H1 (cell line): ENCODE measurements around the gene RTKN2. TPM values are rescaled to one million over a fixed set of nuclear protein-coding genes. Genes with fewer than 3 reads are reported as not detected.

ENCODE experiments used
- CTCF ChIA-PET: fragments of 300-600 bp; sonication (Branson Sonifier 250); formaldehyde crosslinking; loops from one replicate; lab custom pipeline; 2021; ENCODE audit not compliant: partially characterized antibody; lab: Charles Lee
- POLR2A ChIA-PET: fragments of 300-600 bp; sonication (Branson Sonifier 250); formaldehyde crosslinking; loops from one replicate; lab custom pipeline; 2021; ENCODE audit warnings: inconsistent platforms; ENCODE audit not compliant: partially characterized antibody; lab: Charles Lee
- DNase-seq, 2 experiments: peaks; one replicate each; pipeline versions ENCODE4 v3.0.0 to v3.0.0-alpha.2; 2010 to 2022; ENCODE audit warnings: low spot score in 2 of 2, low read depth in 1 of 2, mixed read lengths in 1 of 2
- FAIRE-seq: peaks from 2 replicates; lab custom pipeline; 2011; peaks lifted over from hg19 to GRCh38; lab: Jason Lieb, UNC
- H2AFZ ChIP-seq: 2 replicates; pipeline ENCODE4 v1.8.1; 2012; ENCODE audit warnings: low read length, inconsistent platforms
- H2AK5ac ChIP-seq: 2 replicates; pipeline ENCODE4 v1.6.1; 2013; ENCODE audit warnings: low read depth, low read length
- H2BK120ac ChIP-seq: replicated peaks from 2 replicates; pipeline ENCODE3; 2013; ENCODE audit warnings: low read depth, low read length, inconsistent platforms
- H2BK12ac ChIP-seq: 2 replicates; pipeline ENCODE4 v1.6.1; 2013; ENCODE audit warnings: low read depth, low read length
- H2BK15ac ChIP-seq: 2 replicates; pipeline ENCODE4 v1.6.1; 2013; ENCODE audit warnings: low read length
- H2BK20ac ChIP-seq: 2 replicates; pipeline ENCODE4 v1.6.1; 2013; ENCODE audit warnings: low read length
- H2BK5ac ChIP-seq: 2 replicates; pipeline ENCODE4 v1.6.1; 2013; ENCODE audit warnings: low read depth, low read length
- H3K14ac ChIP-seq: 2 replicates; pipeline ENCODE4 v1.6.1; 2013; ENCODE audit warnings: inconsistent platforms; ENCODE audit not compliant: insufficient read length
- H3K18ac ChIP-seq: 2 replicates; pipeline ENCODE4 v1.6.1; 2013; ENCODE audit warnings: low read length; ENCODE audit errors: extremely low read depth
- H3K23ac ChIP-seq: 2 replicates; pipeline ENCODE4 v1.6.1; 2013; ENCODE audit warnings: inconsistent platforms; ENCODE audit not compliant: insufficient read length
- H3K23me2 ChIP-seq: 2 replicates; pipeline ENCODE4 v1.6.1; 2013; ENCODE audit warnings: low read depth, low read length
- H3K27ac ChIP-seq: 2 replicates; pipeline ENCODE4 v1.6.1; 2011; ENCODE audit warnings: low read depth, low read length, inconsistent platforms
- H3K27me3 ChIP-seq, 4 experiments: replicated peaks in 1 of 4; 1 replicate in 1 of 4; 2 replicates in 3 of 4; pipeline versions ENCODE4 v1.6.1 to v1.8.1; 2011 to 2013; ENCODE audit warnings: low read length in 3 of 4, mild to moderate bottlenecking in 3 of 4, inconsistent platforms in 2 of 4, mixed read lengths in 2 of 4, moderate library complexity in 1 of 4; ENCODE audit not compliant: control insufficient read depth in 3 of 4, insufficient read depth in 3 of 4; ENCODE audit errors: extremely low read depth in 1 of 4
- H3K36me3 ChIP-seq, 4 experiments: 2 replicates each; pipeline versions ENCODE4 v1.6.1 to v1.8.1; 2011 to 2013; ENCODE audit warnings: mild to moderate bottlenecking in 4 of 4, low read length in 3 of 4, moderate library complexity in 2 of 4, control low read depth in 1 of 4, inconsistent platforms in 1 of 4; ENCODE audit not compliant: insufficient read depth in 4 of 4, control insufficient read depth in 2 of 4
- H3K4ac ChIP-seq: replicated peaks from 2 replicates; pipeline ENCODE3; 2013; ENCODE audit warnings: low read length, low read depth, mixed read lengths, inconsistent platforms; ENCODE audit not compliant: insufficient read length
- H3K4me1 ChIP-seq, 4 experiments: replicated peaks in 1 of 4; 1 replicate in 1 of 4; 2 replicates in 3 of 4; pipeline versions ENCODE4 v1.6.1 to v1.8.1; 2011 to 2013; ENCODE audit warnings: low read length in 3 of 4, inconsistent platforms in 2 of 4, mixed read lengths in 1 of 4; ENCODE audit not compliant: insufficient read depth in 4 of 4, control insufficient read depth in 3 of 4
- H3K4me2 ChIP-seq, 2 experiments: 2 replicates each; pipeline versions ENCODE4 v1.6.1 to v1.8.1; 2011 to 2013; ENCODE audit warnings: low read depth in 2 of 2, low read length in 2 of 2, control low read depth in 1 of 2, inconsistent platforms in 1 of 2, mild to moderate bottlenecking in 1 of 2; ENCODE audit not compliant: insufficient read depth in 1 of 2
- H3K4me3 ChIP-seq, 4 experiments: fragments of 200-600, 300-600 bp in 1 of 4; sonication (generic), shearing (Covaris generic), sonication (Bioruptor Twin) in 1 of 4; 2 replicates each; pipeline versions ENCODE4 v1.5.1 to v1.8.1; 2011 to 2016; ENCODE audit warnings: low read length in 4 of 4, low read depth in 3 of 4, control low read depth in 2 of 4, inconsistent platforms in 2 of 4, mild to moderate bottlenecking in 2 of 4, mixed read lengths in 1 of 4, moderate library complexity in 1 of 4; ENCODE audit not compliant: insufficient read depth in 2 of 4; ENCODE audit errors: extremely low read depth in 1 of 4
- H3K56ac ChIP-seq: replicated peaks from 2 replicates; pipeline ENCODE3; 2013; ENCODE audit warnings: low read depth, mild to moderate bottlenecking, mixed read lengths, low read length, inconsistent platforms; ENCODE audit not compliant: insufficient read length
- H3K79me1 ChIP-seq: 2 replicates; pipeline ENCODE4 v1.6.1; 2013; ENCODE audit warnings: low read depth, low read length, control low read depth
- H3K79me2 ChIP-seq, 2 experiments: 2 replicates each; pipeline versions ENCODE4 v1.6.1 to v1.8.1; 2012 to 2013; ENCODE audit warnings: low read length in 2 of 2, mild to moderate bottlenecking in 2 of 2, inconsistent platforms in 1 of 2; ENCODE audit not compliant: insufficient read depth in 2 of 2, control insufficient read depth in 1 of 2
- H3K9ac ChIP-seq, 4 experiments: replicated peaks in 1 of 4; 1 replicate in 1 of 4; 2 replicates in 3 of 4; pipeline versions ENCODE4 v1.6.1 to v1.8.1; 2011 to 2013; ENCODE audit warnings: low read depth in 3 of 4, low read length in 3 of 4, control low read depth in 2 of 4, mild to moderate bottlenecking in 2 of 4, moderate library complexity in 2 of 4, inconsistent platforms in 1 of 4; ENCODE audit errors: extremely low read depth in 1 of 4
- H3K9me3 ChIP-seq, 2 experiments: 2 replicates each; pipeline versions ENCODE4 v1.6.1 to v1.8.1; 2012 to 2013; ENCODE audit warnings: mild to moderate bottlenecking in 2 of 2, moderate library complexity in 2 of 2, control low read depth in 1 of 2, inconsistent platforms in 1 of 2, low read depth in 1 of 2, low read length in 1 of 2, mixed read lengths in 1 of 2; ENCODE audit not compliant: insufficient read depth in 2 of 2
- H4K20me1 ChIP-seq, 2 experiments: replicated peaks in 1 of 2; 2 replicates each; pipeline versions ENCODE3 to v1.8.1; 2011 to 2013; ENCODE audit warnings: inconsistent platforms in 2 of 2, low read length in 2 of 2, mild to moderate bottlenecking in 1 of 2; ENCODE audit not compliant: insufficient read depth in 2 of 2, control insufficient read depth in 1 of 2
- H4K5ac ChIP-seq: 2 replicates; pipeline ENCODE4 v1.6.1; 2013; ENCODE audit warnings: low read length, low read depth, mixed read lengths, inconsistent platforms; ENCODE audit not compliant: insufficient read length
- H4K8ac ChIP-seq: 2 replicates; pipeline ENCODE4 v1.8.0; 2013; ENCODE audit warnings: mild to moderate bottlenecking, moderate library complexity, low read length, inconsistent platforms; ENCODE audit not compliant: insufficient read depth; ENCODE audit errors: extremely low read depth
- H4K91ac ChIP-seq: replicated peaks from 2 replicates; pipeline ENCODE3; 2013; ENCODE audit warnings: low read length, mixed read lengths, inconsistent platforms; ENCODE audit not compliant: insufficient read length
- CHD1 ChIP-seq: IDR thresholded peaks from 2 replicates; pipeline ENCODE4 v1.6.1; 2012; ENCODE audit warnings: low read depth, low read length, improper control_type of control experiment
- JUN ChIP-seq: IDR thresholded peaks from 2 replicates; pipeline ENCODE4 v1.6.1; 2011; ENCODE audit warnings: low read depth, mild to moderate bottlenecking, improper control_type of control experiment, low read length
- KDM1A ChIP-seq: fragments of 200-600, 300-600 bp; sonication (generic); IDR thresholded peaks from 2 replicates; pipeline ENCODE4 v1.7.1; 2016; ENCODE audit warnings: mild to moderate bottlenecking, low read length, borderline replicate concordance
- POLR2A ChIP-seq, 2 experiments: IDR thresholded peaks; 1 replicate in 1 of 2; 2 replicates in 1 of 2; pipeline ENCODE4 v1.6.1; 2011; ENCODE audit warnings: low read depth in 2 of 2, low read length in 2 of 2, mild to moderate bottlenecking in 2 of 2; ENCODE audit errors: control extremely low read depth in 1 of 2
- POLR2AphosphoS5 ChIP-seq: IDR thresholded peaks from 2 replicates; pipeline ENCODE4 v1.6.1; 2011; ENCODE audit warnings: low read depth, low read length
- RXRA ChIP-seq: IDR thresholded peaks from 2 replicates; pipeline ENCODE4 v1.6.1; 2011; ENCODE audit warnings: low read depth, mild to moderate bottlenecking, low read length, moderate library complexity; ENCODE audit not compliant: insufficient read depth
- TEAD4 ChIP-seq: IDR thresholded peaks from 2 replicates; pipeline ENCODE4 v1.6.1; 2012; ENCODE audit warnings: low read depth, low read length, inconsistent platforms, mixed read lengths
- ZNF274 ChIP-seq: IDR thresholded peaks from 2 replicates; pipeline ENCODE4 v1.7.0; 2012; ENCODE audit warnings: low read length, borderline replicate concordance; ENCODE audit errors: extremely low read depth
- WGBS, 2 experiments: shearing (Covaris generic) in 1 of 2; methylation state at CpG; one replicate each; pipeline versions ENCODE4 v1.1.6 to v1.1.7; 2013 to 2015; ENCODE audit warnings: low lambda C conversion rate in 2 of 2, mixed read lengths in 2 of 2, inconsistent platforms in 1 of 2, low coverage in 1 of 2, missing lambda C conversion rate in 1 of 2; ENCODE audit not compliant: insufficient replicate concordance in 2 of 2, insufficient coverage in 1 of 2, insufficient read length in 1 of 2; ENCODE audit errors: extremely low coverage in 1 of 2, missing lambda C conversion rate in 1 of 2; 5-methylcytosine and 5-hydroxymethylcytosine counted together
- polyA plus RNA-seq, 7 experiments: library from polyadenylated mRNA; depleted of rRNA in 3 of 7; stranded (reverse) in 5 of 7; unstranded in 2 of 7; fragments of >200 nt in 5 of 7; fragments of 200-250 nt in 2 of 7; gene quantifications; 1 replicate in 5 of 7; 2 replicates in 1 of 7; 4 replicates in 1 of 7; pipeline versions ENCODE4 v1.2.1 to v1.2.3, GENCODE V29; 2011 to 2013; ENCODE audit warnings: missing spikeins in 2 of 7, mixed read lengths in 2 of 7
- total RNA-seq: library from RNA; stranded (reverse); fragmentation: NEBNext Ultra II Directional; extraction: Animal tissue kit (Norgen Biotek cat#: 25700); gene quantifications from 2 replicates; pipeline ENCODE4 v1.2.1, GENCODE V29; 2021
- TF ChIP-seq, protein P1 (sequence below): IDR thresholded peaks from 2 replicates; pipeline ENCODE4 v1.6.1; 2011; ENCODE audit warnings: low read depth, mild to moderate bottlenecking, low read length; ENCODE audit not compliant: insufficient read depth
- TF ChIP-seq, protein P2 (sequence below): IDR thresholded peaks from 2 replicates; pipeline ENCODE4 v1.6.1; 2012; ENCODE audit warnings: inconsistent platforms

RTKN2 gene
- total and polyA plus RNA-seq, 2 of the 8 experiments (the other 6 are each of a cell fraction or from before 2014, with no cell fraction given): 5.1 to 24.6 TPM

DNA sequence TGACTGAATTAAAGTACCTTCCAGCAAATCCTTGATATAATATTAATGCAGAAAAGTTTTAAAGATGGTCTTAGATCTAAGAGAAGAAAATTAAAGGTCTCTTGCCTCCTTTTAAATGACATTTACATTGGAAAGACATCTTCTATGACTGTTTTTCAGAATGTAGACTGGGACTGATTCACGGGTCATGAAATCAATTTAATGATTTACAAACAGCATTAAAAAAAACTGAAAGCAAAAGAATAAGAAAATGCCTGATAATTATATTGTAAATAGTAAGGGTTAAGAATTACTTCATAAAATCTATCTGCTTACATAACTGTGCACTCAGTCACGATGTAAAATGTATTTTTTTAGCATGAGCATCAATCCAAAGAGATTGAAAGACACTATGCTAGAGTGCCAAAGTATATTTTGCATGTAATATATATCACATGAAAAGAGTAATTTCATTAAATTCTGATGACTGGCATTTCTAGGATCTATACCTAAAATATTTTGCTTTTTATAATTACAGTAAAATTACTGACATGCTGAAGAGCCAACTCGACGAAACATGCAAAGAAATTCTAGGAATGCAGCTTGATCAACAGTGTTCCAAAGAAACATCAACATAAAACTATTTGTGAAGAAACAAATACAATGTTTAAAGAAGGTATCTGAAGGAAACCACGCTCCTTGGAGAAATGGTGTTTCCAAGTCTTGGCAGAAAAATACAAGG is 35.1 kb downstream of the RTKN2 start:
- WGBS, 2 experiments: 90% methylated on average over 5 of the region's 5 CpGs; no CpG with 5 or more reads in 1 of the 2 experiments
- no peak for FAIRE-seq
- Histone ChIP-seq H4K8ac (no peak overlapping the region), H3K23ac (no peak overlapping the region), H3K56ac (no peak overlapping the region), H3K79me2 (no peaks in the 10 kb centered on the region), H2AK5ac (no peak overlapping the region), H2BK120ac (no peak overlapping the region), H2BK12ac (no peak overlapping the region), H4K5ac (no peak overlapping the region), H3K4ac (no peak overlapping the region), H3K27me3 (no peaks in the 10 kb centered on the region), H3K4me2 (no peak overlapping the region), H2BK5ac (no peak overlapping the region), H2BK20ac (no peak overlapping the region), H3K9ac (no peak overlapping the region), H3K4me3 (no peak overlapping the region), H2BK15ac (no peak overlapping the region), H4K91ac (no peak overlapping the region), H3K14ac (no peak overlapping the region), H3K79me1 (no peaks in the 10 kb centered on the region), H3K18ac (no peak overlapping the region), H3K4me1 (peaks cover 0 to 3% (median 1%) of the 10 kb centered on the region in 4 experiments; a peak in 1 of 7 replicates), H3K9me3 (no peaks in the 10 kb centered on the region), H3K36me3 (peaks cover 0 to 9% (median 0%) of the 10 kb centered on the region in 4 experiments; a peak in 2 of 8 replicates), H3K27ac (no peak overlapping the region), H2AFZ (no peak overlapping the region), H4K20me1 (no peaks in the 10 kb centered on the region), H3K23me2 (no peaks in the 10 kb centered on the region)
- no peak for TF ChIP-seq RXRA
- TF ChIP-seq POLR2A (IDR thresholded peaks at IDR 0.05; ENCODE audit: control extremely low read depth in 1 of 2, low read depth in 2 of 2, low read length in 2 of 2): no peak
- no peak for TF ChIP-seq CHD1
- no peak for TF ChIP-seq JUN
- no peak for TF ChIP-seq ZNF274
- TF ChIP-seq POLR2AphosphoS5: no peak
- TF ChIP-seq KDM1A: no peak
- TF ChIP-seq, protein P1, sequence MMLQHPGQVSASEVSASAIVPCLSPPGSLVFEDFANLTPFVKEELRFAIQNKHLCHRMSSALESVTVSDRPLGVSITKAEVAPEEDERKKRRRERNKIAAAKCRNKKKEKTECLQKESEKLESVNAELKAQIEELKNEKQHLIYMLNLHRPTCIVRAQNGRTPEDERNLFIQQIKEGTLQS: no peak
- TF ChIP-seq, protein P2, sequence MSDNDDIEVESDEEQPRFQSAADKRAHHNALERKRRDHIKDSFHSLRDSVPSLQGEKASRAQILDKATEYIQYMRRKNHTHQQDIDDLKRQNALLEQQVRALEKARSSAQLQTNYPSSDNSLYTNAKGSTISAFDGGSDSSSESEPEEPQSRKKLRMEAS: no peak
- no peak for TF ChIP-seq TEAD4
- no peak for DNase-seq
- CTCF ChIA-PET: no interaction called here
- POLR2A ChIA-PET: no interaction called here
